Measurements from ENCODE around the gene RPS15. TPM values are rescaled to one million over a fixed set of nuclear protein-coding genes. Genes with fewer than 3 reads are reported as not detected.

Gene RPS15
- total and polyA plus RNA-seq, 2 of the 13 experiments (the other 11 are each of a cell fraction or from before 2014, with no cell fraction given) = 695 to 1,411 TPM

- TF ChIP-seq EP300 (IDR thresholded peaks at IDR 0.05; ENCODE audit: low read depth in 2 of 2, low read length in 2 of 2) = no peak
- no peak for TF ChIP-seq EP300 (CRISPR knock-in tag; IDR thresholded peaks at IDR 0.05; ENCODE audit: borderline replicate concordance)
- TF ChIP-seq EEA1 (CRISPR knock-in tag; IDR thresholded peaks at IDR 0.05; ENCODE audit: borderline replicate concordance) = no peak
- TF ChIP-seq ESRRA (CRISPR knock-in tag; IDR thresholded peaks at IDR 0.05; ENCODE audit: low read depth) = no peak
- no peak for TF ChIP-seq ZNF432 (CRISPR knock-in tag; IDR thresholded peaks at IDR 0.05; ENCODE audit: borderline replicate concordance)
- TF ChIP-seq ZNF24 (IDR thresholded peaks at IDR 0.05) = no peak
- TF ChIP-seq RBM22 (optimal IDR thresholded peaks at IDR 0.05; ENCODE audit: low read length) = no peak
- TF ChIP-seq NFYC (CRISPR knock-in tag; IDR thresholded peaks at IDR 0.05) = no peak
- no peak for TF ChIP-seq GTF2F1 (IDR thresholded peaks at IDR 0.05; ENCODE audit: low read length)
- no peak for TF ChIP-seq ZNF224 (CRISPR knock-in tag; IDR thresholded peaks at IDR 0.05)
- TF ChIP-seq ZNF17 (CRISPR knock-in tag; IDR thresholded peaks at IDR 0.05) = no peak
- TF ChIP-seq TMF1 (CRISPR knock-in tag; IDR thresholded peaks at IDR 0.05; ENCODE audit: low read depth) = no peak
- TF ChIP-seq, protein P1, sequence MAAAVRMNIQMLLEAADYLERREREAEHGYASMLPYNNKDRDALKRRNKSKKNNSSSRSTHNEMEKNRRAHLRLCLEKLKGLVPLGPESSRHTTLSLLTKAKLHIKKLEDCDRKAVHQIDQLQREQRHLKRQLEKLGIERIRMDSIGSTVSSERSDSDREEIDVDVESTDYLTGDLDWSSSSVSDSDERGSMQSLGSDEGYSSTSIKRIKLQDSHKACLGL (CRISPR knock-in tag; IDR thresholded peaks at IDR 0.05) = no peak
- TF ChIP-seq CEBPG (CRISPR knock-in tag; IDR thresholded peaks at IDR 0.05) = no peak
- no peak for TF ChIP-seq ZNF225 (CRISPR knock-in tag; IDR thresholded peaks at IDR 0.05)
- TF ChIP-seq ZNF30 (CRISPR knock-in tag; IDR thresholded peaks at IDR 0.05) = no peak
- no peak for TF ChIP-seq ZNF350 (CRISPR knock-in tag; IDR thresholded peaks at IDR 0.05; ENCODE audit: borderline replicate concordance, low read depth)
- TF ChIP-seq, protein P2, sequence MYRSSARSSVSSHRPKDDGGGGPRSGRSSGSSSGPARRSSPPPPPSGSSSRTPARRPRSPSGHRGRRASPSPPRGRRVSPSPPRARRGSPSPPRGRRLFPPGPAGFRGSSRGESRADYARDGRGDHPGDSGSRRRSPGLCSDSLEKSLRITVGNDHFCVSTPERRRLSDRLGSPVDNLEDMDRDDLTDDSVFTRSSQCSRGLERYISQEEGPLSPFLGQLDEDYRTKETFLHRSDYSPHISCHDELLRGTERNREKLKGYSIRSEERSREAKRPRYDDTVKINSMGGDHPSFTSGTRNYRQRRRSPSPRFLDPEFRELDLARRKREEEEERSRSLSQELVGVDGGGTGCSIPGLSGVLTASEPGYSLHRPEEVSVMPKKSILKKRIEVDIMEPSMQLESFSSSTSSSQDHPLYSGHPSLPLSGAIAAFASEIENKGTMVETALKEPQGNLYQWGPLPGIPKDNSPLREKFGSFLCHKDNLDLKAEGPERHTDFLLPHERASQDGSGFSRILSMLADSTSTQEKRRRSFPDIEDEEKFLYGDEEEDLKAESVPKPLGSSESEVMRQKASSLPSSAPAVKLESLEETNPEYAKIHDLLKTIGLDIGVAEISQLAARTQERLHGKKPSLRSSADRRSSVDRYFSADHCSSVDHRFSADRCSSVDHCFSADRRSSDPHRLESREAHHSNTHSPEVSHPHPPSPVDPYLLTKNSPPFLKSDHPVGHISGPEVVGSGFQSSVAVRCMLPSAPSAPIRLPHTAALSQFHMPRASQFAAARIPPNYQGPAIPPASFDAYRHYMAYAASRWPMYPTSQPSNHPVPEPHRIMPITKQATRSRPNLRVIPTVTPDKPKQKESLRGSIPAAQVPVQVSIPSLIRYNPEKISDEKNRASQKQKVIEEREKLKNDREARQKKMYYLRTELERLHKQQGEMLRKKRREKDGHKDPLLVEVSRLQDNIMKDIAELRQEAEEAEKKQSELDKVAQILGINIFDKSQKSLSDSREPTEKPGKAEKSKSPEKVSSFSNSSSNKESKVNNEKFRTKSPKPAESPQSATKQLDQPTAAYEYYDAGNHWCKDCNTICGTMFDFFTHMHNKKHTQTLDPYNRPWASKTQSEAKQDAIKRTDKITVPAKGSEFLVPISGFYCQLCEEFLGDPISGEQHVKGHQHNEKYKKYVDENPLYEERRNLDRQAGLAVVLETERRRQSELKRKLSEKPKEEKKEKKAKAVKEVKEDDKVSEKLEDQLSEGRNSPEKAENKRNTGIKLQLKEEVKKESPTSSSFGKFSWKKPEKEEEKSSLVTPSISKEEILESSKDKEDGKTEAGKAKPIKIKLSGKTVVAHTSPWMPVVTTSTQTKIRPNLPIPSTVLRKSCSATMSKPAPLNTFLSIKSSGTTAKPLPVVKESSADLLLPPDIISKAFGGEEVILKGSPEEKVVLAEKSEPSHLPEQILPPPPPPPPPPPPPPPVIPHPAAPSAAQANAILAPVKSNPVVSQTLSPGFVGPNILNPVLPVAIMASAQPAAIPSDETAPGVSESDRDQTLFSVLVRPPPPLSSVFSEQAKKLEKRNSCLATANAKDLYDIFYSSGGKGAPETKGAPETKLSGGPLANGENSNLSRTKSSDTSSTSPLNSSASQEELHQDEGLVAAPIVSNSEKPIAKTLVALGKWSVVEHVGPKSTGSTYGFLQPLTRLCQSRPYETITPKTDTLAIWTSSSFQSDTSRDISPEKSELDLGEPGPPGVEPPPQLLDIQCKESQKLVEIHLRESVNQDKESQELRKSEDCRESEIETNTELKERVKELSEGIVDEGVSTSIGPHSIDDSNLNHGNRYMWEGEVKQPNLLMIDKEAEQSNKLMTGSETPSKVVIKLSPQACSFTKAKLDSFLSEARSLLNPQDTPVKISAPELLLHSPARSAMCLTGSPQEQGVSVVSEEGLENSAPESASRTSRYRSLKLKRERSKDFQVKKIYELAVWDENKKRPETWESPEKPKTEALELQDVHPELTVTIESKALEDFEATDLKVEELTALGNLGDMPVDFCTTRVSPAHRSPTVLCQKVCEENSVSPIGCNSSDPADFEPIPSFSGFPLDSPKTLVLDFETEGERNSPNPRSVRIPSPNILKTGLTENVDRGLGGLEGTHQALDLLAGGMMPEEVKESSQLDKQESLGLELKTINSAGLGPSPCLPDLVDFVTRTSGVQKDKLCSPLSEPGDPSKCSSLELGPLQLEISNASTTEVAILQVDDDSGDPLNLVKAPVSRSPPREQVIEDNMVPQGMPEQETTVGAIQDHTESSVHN (CRISPR knock-in tag; IDR thresholded peaks at IDR 0.05) = no peak
- no peak for TF ChIP-seq WIZ (CRISPR knock-in tag; IDR thresholded peaks at IDR 0.05)
- TF ChIP-seq POGZ (CRISPR knock-in tag; IDR thresholded peaks at IDR 0.05) = no peak
- no peak for TF ChIP-seq RARA (CRISPR knock-in tag; IDR thresholded peaks at IDR 0.05)
- TF ChIP-seq ZBTB1 (CRISPR knock-in tag; IDR thresholded peaks at IDR 0.05; ENCODE audit: borderline replicate concordance) = no peak
- TF ChIP-seq ZNF784 (CRISPR knock-in tag; IDR thresholded peaks at IDR 0.05; ENCODE audit: borderline replicate concordance) = no peak
Measured at GRCh38 chr19:1482361-1483130, 44.4 kb downstream of the RPS15 start (continued).
